ENCODE results near the gene ABLIM2.
"Not testable (repeated sequence)": the region's sequence is repeated elsewhere in the genome, so short reads cannot be mapped to it uniquely, and the experiment has no call there.

ABLIM2 gene

DNA sequence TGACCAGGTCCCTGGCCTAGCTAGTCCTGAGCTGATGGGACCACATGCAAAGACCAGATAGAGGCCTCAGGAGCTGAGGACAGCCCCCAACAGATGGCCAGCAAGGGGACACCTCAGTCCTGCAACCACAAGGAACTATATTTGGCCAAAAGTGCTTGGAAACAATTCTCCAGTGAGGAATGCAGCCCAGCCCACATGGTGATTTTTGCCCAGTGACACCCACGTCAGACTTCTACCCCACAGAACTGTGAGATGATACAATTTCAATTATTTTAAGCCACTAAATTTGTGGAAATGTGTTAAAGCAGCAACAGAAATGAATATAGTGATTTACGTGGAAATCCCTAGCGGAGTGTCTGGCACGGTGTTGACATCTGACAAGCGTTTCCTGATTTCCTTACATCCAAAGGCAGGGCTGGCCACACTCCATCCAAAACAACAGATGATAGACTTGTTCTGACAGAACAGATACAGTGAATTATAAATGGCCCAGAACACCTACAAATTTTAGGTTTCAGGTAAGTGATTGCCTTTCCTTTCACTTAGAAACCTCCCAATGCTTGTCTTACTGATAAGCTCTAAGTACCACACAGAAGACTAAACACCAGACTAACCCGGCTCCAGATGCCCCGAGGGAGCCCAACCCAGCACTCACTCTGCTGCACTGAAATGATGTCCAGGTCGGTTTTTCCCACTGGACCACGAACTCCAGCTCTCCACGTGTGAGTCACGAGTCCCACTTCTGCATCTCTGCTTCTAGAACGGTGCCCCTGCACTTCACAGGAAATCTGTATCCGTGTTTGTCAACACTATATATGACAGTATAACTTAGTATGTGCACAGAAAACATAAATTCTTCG, 224.7 kb downstream of the ABLIM2 start:
- no peak for DNase-seq (ENCODE audit: low read depth)

DNA sequence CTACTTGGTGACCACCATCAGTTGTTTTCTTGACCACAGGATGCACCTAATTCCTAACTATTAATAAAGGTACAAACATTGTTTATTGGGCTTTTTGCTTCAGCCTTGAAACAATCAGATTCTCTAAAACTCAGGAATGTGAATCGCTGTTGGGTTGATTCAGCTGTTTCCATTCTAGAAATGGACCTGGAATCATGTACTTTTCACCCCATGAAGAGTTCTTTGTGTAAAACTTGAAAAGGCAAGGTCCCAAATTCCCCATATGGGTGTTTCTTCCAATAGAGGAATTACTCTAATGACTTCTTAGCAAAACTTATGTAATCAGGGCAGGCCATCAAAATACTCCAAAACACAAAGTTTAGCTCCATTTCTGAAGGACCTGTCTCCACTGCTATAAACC, 226.3 kb downstream of the ABLIM2 start:
- no peak for DNase-seq (ENCODE audit: low read depth)

GRCh38 chr4:7929118-7929951, 229.3 kb downstream of the ABLIM2 start:
- DNase-seq (ENCODE audit: low read depth) = no peak

- DNase-seq (ENCODE audit: low read depth) = no peak
Measured at GRCh38 chr4:7928711-7929110, 229.9 kb downstream of the ABLIM2 start.

- no peak for DNase-seq (ENCODE audit: low read depth)
Measured at GRCh38 chr4:7926822-7927221, 231.8 kb downstream of the ABLIM2 start.

DNA sequence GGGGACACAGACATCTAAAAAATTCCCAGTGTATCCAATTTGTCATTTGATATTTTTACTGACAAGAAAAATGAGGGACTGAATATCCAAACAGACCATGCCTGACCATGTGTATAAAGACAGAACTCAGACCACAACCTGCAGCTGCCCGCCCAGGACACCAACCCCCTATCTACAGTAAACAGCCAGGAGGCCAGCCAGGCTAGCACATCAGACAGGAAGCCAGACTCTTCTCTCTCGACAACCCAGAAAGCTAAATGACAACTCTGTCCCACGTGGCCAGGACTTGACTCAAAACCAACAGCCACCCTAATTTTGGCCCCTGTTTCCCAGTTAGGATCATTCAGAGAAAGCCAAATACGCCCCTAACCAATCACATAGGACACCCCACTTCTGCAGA, 234.0 kb downstream of the ABLIM2 start:
- DNase-seq (ENCODE audit: low read depth) = no peak

DNA sequence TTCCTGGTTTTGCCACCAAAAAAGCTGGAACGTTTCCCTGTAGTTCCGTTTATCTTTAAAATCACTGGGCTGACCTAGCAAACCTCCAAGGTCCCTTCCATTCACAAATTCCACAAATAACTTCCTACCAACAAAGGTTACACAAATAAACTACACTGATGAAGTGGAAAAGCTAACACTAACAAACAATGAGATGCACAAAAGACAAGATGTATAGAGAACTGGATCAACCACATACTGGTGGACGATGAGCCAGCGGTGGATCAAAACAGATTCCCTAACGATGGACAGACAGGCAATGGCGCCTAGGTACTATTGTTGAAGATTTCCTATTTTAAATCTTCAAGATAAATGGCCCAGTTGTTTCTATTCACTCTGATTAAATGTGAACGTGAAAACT, 234.4 kb downstream of the ABLIM2 start:
- DNase-seq (ENCODE audit: low read depth) = no peak

- DNase-seq (ENCODE audit: low read depth) = no peak
Measured at GRCh38 chr4:7922466-7922865, 236.1 kb downstream of the ABLIM2 start.

- DNase-seq (ENCODE audit: low read depth) = no peak
Measured at GRCh38 chr4:7918981-7919380, 239.6 kb downstream of the ABLIM2 start.

GRCh38 chr4:7918187-7918586, 240.4 kb downstream of the ABLIM2 start:
- DNase-seq (ENCODE audit: low read depth) = not testable (repeated sequence)

- no peak for DNase-seq (ENCODE audit: low read depth)
Measured at GRCh38 chr4:7917669-7918068, 240.9 kb downstream of the ABLIM2 start.

GRCh38 chr4:7915875-7916242, 242.8 kb downstream of the ABLIM2 start:
- DNase-seq (ENCODE audit: low read depth) = no peak

All from stromal cell of bone marrow (primary cell).